Measurements from ENCODE around the gene GABRG3.

DNA sequence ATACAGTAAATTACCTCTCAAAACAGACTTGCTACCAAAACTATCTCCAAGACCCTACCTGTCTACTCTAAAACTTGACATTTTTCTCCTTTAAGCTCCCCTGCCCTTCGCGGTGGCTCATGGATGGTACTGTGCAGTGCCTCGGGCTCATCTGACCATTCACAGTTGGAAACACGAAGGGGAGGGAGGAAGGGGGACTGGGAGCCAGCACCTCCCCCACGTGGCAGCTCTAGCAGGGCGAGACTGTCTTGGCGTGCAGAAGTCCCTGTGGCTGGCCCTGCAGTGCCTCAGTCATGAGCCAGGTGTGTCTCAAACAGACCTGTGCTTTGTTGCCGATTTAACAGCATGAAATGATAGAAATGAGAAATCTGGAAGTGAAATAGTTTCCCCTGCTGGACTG lies 372.0 kb downstream of the GABRG3 start:
- no peak for TF ChIP-seq ZFP3 (CRISPR knock-in tag; IDR thresholded peaks at IDR 0.05)
- TF ChIP-seq, protein P1, sequence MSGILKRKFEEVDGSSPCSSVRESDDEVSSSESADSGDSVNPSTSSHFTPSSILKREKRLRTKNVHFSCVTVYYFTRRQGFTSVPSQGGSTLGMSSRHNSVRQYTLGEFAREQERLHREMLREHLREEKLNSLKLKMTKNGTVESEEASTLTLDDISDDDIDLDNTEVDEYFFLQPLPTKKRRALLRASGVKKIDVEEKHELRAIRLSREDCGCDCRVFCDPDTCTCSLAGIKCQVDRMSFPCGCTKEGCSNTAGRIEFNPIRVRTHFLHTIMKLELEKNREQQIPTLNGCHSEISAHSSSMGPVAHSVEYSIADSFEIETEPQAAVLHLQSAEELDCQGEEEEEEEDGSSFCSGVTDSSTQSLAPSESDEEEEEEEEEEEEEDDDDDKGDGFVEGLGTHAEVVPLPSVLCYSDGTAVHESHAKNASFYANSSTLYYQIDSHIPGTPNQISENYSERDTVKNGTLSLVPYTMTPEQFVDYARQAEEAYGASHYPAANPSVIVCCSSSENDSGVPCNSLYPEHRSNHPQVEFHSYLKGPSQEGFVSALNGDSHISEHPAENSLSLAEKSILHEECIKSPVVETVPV (CRISPR knock-in tag; IDR thresholded peaks at IDR 0.05), result no peak
- TF ChIP-seq ESRRG (CRISPR knock-in tag; IDR thresholded peaks at IDR 0.05), result no peak
- TF ChIP-seq, protein P2, sequence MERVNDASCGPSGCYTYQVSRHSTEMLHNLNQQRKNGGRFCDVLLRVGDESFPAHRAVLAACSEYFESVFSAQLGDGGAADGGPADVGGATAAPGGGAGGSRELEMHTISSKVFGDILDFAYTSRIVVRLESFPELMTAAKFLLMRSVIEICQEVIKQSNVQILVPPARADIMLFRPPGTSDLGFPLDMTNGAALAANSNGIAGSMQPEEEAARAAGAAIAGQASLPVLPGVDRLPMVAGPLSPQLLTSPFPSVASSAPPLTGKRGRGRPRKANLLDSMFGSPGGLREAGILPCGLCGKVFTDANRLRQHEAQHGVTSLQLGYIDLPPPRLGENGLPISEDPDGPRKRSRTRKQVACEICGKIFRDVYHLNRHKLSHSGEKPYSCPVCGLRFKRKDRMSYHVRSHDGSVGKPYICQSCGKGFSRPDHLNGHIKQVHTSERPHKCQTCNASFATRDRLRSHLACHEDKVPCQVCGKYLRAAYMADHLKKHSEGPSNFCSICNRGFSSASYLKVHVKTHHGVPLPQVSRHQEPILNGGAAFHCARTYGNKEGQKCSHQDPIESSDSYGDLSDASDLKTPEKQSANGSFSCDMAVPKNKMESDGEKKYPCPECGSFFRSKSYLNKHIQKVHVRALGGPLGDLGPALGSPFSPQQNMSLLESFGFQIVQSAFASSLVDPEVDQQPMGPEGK (CRISPR knock-in tag; IDR thresholded peaks at IDR 0.05; ENCODE audit: borderline replicate concordance), result no peak
- TF ChIP-seq PPARA (CRISPR knock-in tag; IDR thresholded peaks at IDR 0.05; ENCODE audit: borderline replicate concordance), result no peak
- TF ChIP-seq ISL1 (CRISPR knock-in tag; IDR thresholded peaks at IDR 0.05), result no peak
- TF ChIP-seq GLIS3 (CRISPR knock-in tag; IDR thresholded peaks at IDR 0.05), result no peak

Data from SK-N-SH treated with all-trans-retinoic acid at 6 μM for 48 hours (cell line).